T-cell (primary cell): Measurements from ENCODE around the gene CNTNAP4. TPM values are rescaled to one million over a fixed set of nuclear protein-coding genes. Genes with fewer than 3 reads are reported as not detected.

Experiments
- ATAC-seq, 4 experiments: fragments of 200-7000 bp in 3 of 4; fragments of 150-1000 bp in 1 of 4; cut with Tn5 transposase; replicated peaks in 1 of 4; 1 replicate in 3 of 4; 2 replicates in 1 of 4; pipeline ENCODE4 v1.10.0; 2021; ENCODE audit warnings: moderate library complexity in 3 of 4, mild to moderate bottlenecking in 2 of 4, moderate number of reproducible peaks in 1 of 4
- CTCF ChIA-PET, 2 donors: fragments of 300-600 bp; sonication (Branson Sonifier 250); formaldehyde crosslinking; loops; one replicate each; lab custom pipeline; 2022; ENCODE audit warnings: antibody characterized with exemption in 2 of 2; lab: Charles Lee
- POLR2A ChIA-PET, 2 donors: fragments of 300-600 bp; sonication (Branson Sonifier 250); formaldehyde crosslinking; loops; one replicate each; lab custom pipeline; 2022; ENCODE audit warnings: antibody characterized with exemption in 2 of 2; lab: Charles Lee
- DNase-seq, 35 experiments: peaks; one replicate each; pipeline versions ENCODE4 v3.0.0 to v3.0.0-alpha.2; 2013 to 2023
- H3K27ac ChIP-seq: one replicate; pipeline ENCODE4 v1.5.1; 2013; ENCODE audit warnings: low read length
- H3K27me3 ChIP-seq, 2 experiments: replicated peaks in 1 of 2; 1 replicate in 1 of 2; 2 replicates in 1 of 2; pipeline versions ENCODE4 v1.6.1 to v1.7.0; 2013; ENCODE audit warnings: low read length in 1 of 2, mixed read lengths in 1 of 2; ENCODE audit not compliant: control insufficient read depth in 2 of 2, insufficient read depth in 2 of 2; ENCODE audit errors: extremely low read depth in 1 of 2
- H3K36me3 ChIP-seq, 2 donors: 1 replicate in 1 of 2; 2 replicates in 1 of 2; pipeline versions ENCODE4 v1.6.1 to v1.7.0; 2013; ENCODE audit warnings: low read length in 1 of 2; ENCODE audit not compliant: control insufficient read depth in 2 of 2, insufficient read depth in 1 of 2; ENCODE audit errors: extremely low read depth in 1 of 2
- H3K4me1 ChIP-seq, 2 experiments: 1 replicate in 1 of 2; 2 replicates in 1 of 2; pipeline versions ENCODE4 v1.6.1 to v1.7.0; 2013; ENCODE audit warnings: low read length in 2 of 2, mixed read lengths in 1 of 2; ENCODE audit not compliant: insufficient read depth in 2 of 2, control insufficient read depth in 1 of 2; ENCODE audit errors: extremely low read depth in 1 of 2
- H3K4me3 ChIP-seq, 2 donors: 1 replicate in 1 of 2; 2 replicates in 1 of 2; pipeline versions ENCODE4 v1.5.1 to v1.7.0; 2013; ENCODE audit warnings: mild to moderate bottlenecking in 2 of 2, low read length in 1 of 2, moderate library complexity in 1 of 2; ENCODE audit not compliant: control insufficient read depth in 1 of 2; ENCODE audit errors: extremely low read depth in 1 of 2
- H3K9me3 ChIP-seq: 2 replicates; pipeline ENCODE4 v1.7.0; 2013
- H3K27ac Mint-ChIP-seq, 2 donors: one replicate each; pipeline ENCODE4 v1.8.0; 2020 to 2021; ENCODE audit warnings: mild to moderate bottlenecking in 2 of 2, mixed read lengths in 2 of 2
- H3K27me3 Mint-ChIP-seq, 2 donors: one replicate each; pipeline ENCODE4 v1.8.0; 2021 to 2022; ENCODE audit warnings: mixed read lengths in 2 of 2
- H3K36me3 Mint-ChIP-seq: one replicate; pipeline ENCODE4 v1.8.0; 2021; ENCODE audit warnings: mixed read lengths
- H3K4me1 Mint-ChIP-seq, 3 donors: one replicate each; pipeline ENCODE4 v1.8.0; 2020 to 2022; ENCODE audit warnings: mixed read lengths in 3 of 3, mild to moderate bottlenecking in 1 of 3
- H3K4me3 Mint-ChIP-seq, 3 donors: one replicate each; pipeline ENCODE4 v1.8.0; 2020 to 2022; ENCODE audit warnings: mild to moderate bottlenecking in 3 of 3, mixed read lengths in 3 of 3, moderate library complexity in 3 of 3
- H3K9me3 Mint-ChIP-seq, 3 donors: one replicate each; pipeline ENCODE4 v1.8.0; 2020 to 2022; ENCODE audit warnings: mixed read lengths in 3 of 3
- WGBS: methylation state at CpG from one replicate; pipeline ENCODE4 v1.1.5; 2013; ENCODE audit warnings: missing lambda C conversion rate; ENCODE audit not compliant: insufficient coverage; 5-methylcytosine and 5-hydroxymethylcytosine counted together
- total RNA-seq, 35 experiments: library from RNA in 6 of 35; stranded (reverse) in 6 of 35; fragments of 120-200 nt in 1 of 35; gene quantifications; one replicate each; pipeline versions ENCODE4 v1.2.1 to v1.2.4 and lab custom pipeline; 2013 to 2026

Gene CNTNAP4
- total RNA-seq, 5 donors from 2014 or later (not counting 1 experiment from before 2014, with no cell fraction given): not detected

GRCh38 chr16:76346210-76346609, 69.0 kb downstream of the CNTNAP4 start:
- ChIA-PET CTCF (no interaction called here), POLR2A (no interaction called here)
- no CpG with 5 or more reads among the region's 3 CpGs for WGBS
- Histone ChIP-seq H3K36me3 (no peaks in the 10 kb centered on the region), H3K27ac (no peak overlapping the region), H3K4me3 (no peak overlapping the region), H3K9me3 (no peaks in the 10 kb centered on the region), H3K4me1 (no peaks in the 10 kb centered on the region), H3K27me3 (no peaks in the 10 kb centered on the region)
- no peaks in the 10 kb centered on the region for H3K4me1 Mint-ChIP-seq
- no peaks in the 10 kb centered on the region for H3K36me3 Mint-ChIP-seq
- H3K4me3 Mint-ChIP-seq: no peak overlapping the region
- peaks cover 2 to 5% (median 3%) of the 10 kb centered on the region in 3 donors for H3K9me3 Mint-ChIP-seq
- DNase-seq: no peak
- H3K27ac Mint-ChIP-seq: no peak overlapping the region
- no peaks in the 10 kb centered on the region for H3K27me3 Mint-ChIP-seq
- ATAC-seq: no peak

- Mint-ChIP-seq H3K36me3 (no peaks in the 10 kb centered on the region), H3K4me3 (no peak overlapping the region), H3K4me1 (no peaks in the 10 kb centered on the region), H3K27ac (no peak overlapping the region), H3K27me3 (no peaks in the 10 kb centered on the region), H3K9me3 (peaks cover 0 to 3% (median 0%) of the 10 kb centered on the region in 3 donors)
- ChIA-PET CTCF (no interaction called here), POLR2A (no interaction called here)
- Histone ChIP-seq H3K9me3 (no peaks in the 10 kb centered on the region), H3K4me3 (no peak overlapping the region), H3K36me3 (no peaks in the 10 kb centered on the region), H3K27ac (no peak overlapping the region), H3K4me1 (no peaks in the 10 kb centered on the region), H3K27me3 (no peaks in the 10 kb centered on the region)
- 67% methylated on average over 1 of the region's 5 CpGs for WGBS
- DNase-seq (no peak), ATAC-seq (no peak)
These were observed 74.2 kb downstream of the CNTNAP4 start for GRCh38 chr16:76351441-76351840.

- Histone ChIP-seq H3K4me3 (no peak overlapping the region), H3K27ac (no peak overlapping the region), H3K9me3 (no peaks in the 10 kb centered on the region), H3K4me1 (no peaks in the 10 kb centered on the region), H3K36me3 (no peaks in the 10 kb centered on the region), H3K27me3 (no peaks in the 10 kb centered on the region)
- ATAC-seq (no peak), DNase-seq (no peak)
- Mint-ChIP-seq H3K36me3 (no peaks in the 10 kb centered on the region), H3K9me3 (peaks cover 0 to 8% (median 8%) of the 10 kb centered on the region in 3 donors), H3K4me1 (no peaks in the 10 kb centered on the region), H3K27ac (no peak overlapping the region), H3K27me3 (no peaks in the 10 kb centered on the region), H3K4me3 (no peak overlapping the region)
- ChIA-PET POLR2A (no interaction called here), CTCF (interaction anchor here in 1 of 2 donors (0.6 kb wide), 1 partner anchor 87 kb away, joined by 3 read pairs; no protein-coding TSS in a partner anchor)
- no CpG with 5 or more reads among the region's 1 CpG for WGBS
These were observed 83.2 kb downstream of the CNTNAP4 start for GRCh38 chr16:76360404-76360803.

DNA sequence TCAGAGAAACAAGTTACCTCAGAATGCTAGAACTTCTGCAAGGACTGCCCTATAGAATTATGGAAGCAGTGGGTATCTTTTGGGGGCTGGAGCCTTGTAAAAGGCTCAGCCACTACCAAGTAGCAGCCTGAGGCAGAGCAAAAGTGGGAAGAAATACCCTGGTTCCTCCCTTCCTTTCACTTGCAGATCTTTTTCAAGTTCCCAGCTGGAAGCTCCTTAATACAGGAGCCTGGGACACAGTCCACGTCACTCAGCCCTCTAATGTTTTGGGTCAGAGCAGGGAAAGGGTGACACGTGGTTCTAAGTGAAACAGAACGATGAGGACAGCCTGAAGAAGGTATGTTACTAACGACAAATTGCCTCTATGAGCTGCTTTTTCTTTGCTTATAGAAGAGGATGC, 93.1 kb downstream of the CNTNAP4 start:
- WGBS: 52% methylated on average over 4 of the region's 4 CpGs
- Histone ChIP-seq H3K27me3 (no peaks in the 10 kb centered on the region), H3K9me3 (no peaks in the 10 kb centered on the region), H3K4me3 (no peak overlapping the region), H3K4me1 (no peaks in the 10 kb centered on the region), H3K27ac (no peak overlapping the region), H3K36me3 (no peaks in the 10 kb centered on the region)
- Mint-ChIP-seq H3K27me3 (no peaks in the 10 kb centered on the region), H3K27ac (no peak overlapping the region), H3K9me3 (peaks cover 6 to 10% (median 8%) of the 10 kb centered on the region in 3 donors), H3K4me1 (no peaks in the 10 kb centered on the region), H3K4me3 (no peak overlapping the region), H3K36me3 (no peaks in the 10 kb centered on the region)
- ChIA-PET CTCF (no interaction called here), POLR2A (no interaction called here)
- no peak for ATAC-seq
- DNase-seq: no peak

DNA sequence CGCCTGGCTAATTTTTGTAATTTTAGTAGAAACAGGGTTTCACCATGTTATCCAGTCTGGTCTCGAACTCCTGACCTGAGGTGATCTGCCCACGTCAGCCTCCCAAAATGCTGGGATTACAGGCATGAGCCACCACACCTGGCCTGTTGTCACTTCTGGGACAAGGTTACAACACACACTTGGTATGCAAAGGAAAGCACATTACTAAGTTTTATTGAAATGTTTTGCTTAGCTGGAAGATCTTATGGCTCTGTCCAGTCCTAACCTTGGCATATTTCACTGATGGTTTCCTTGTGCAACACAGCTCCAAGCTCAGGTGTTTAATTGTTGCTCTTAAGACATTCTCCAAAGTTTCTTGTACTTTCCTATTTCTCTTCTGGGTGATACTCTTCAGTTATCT, 94.2 kb downstream of the CNTNAP4 start:
- no peaks in the 10 kb centered on the region for H3K27me3 Mint-ChIP-seq
- no peak overlapping the region for H3K4me3 Mint-ChIP-seq
- Histone ChIP-seq H3K9me3 (no peaks in the 10 kb centered on the region), H3K36me3 (no peaks in the 10 kb centered on the region), H3K4me3 (no peak overlapping the region), H3K4me1 (no peaks in the 10 kb centered on the region), H3K27me3 (no peaks in the 10 kb centered on the region), H3K27ac (no peak overlapping the region)
- DNase-seq (no peak), ATAC-seq (no peak)
- POLR2A ChIA-PET: no interaction called here
- CTCF ChIA-PET: no interaction called here
- no peaks in the 10 kb centered on the region for H3K36me3 Mint-ChIP-seq
- H3K4me1 Mint-ChIP-seq: no peaks in the 10 kb centered on the region
- H3K9me3 Mint-ChIP-seq: peaks cover 9 to 11% (median 10%) of the 10 kb centered on the region in 3 donors
- H3K27ac Mint-ChIP-seq: no peak overlapping the region
- WGBS: 90% methylated on average over 3 of the region's 3 CpGs

- peaks cover 12 to 15% (median 13%) of the 10 kb centered on the region in 3 donors for H3K9me3 Mint-ChIP-seq
- H3K4me1 Mint-ChIP-seq: no peaks in the 10 kb centered on the region
- ChIA-PET POLR2A (no interaction called here), CTCF (no interaction called here)
- no peak for ATAC-seq
- H3K27ac ChIP-seq: no peak overlapping the region
- H3K27ac Mint-ChIP-seq: no peak overlapping the region
- no peaks in the 10 kb centered on the region for H3K4me1 ChIP-seq
- H3K27me3 ChIP-seq: no peaks in the 10 kb centered on the region
- no peaks in the 10 kb centered on the region for H3K27me3 Mint-ChIP-seq
- no peak for DNase-seq
- H3K36me3 Mint-ChIP-seq: no peaks in the 10 kb centered on the region
- H3K9me3 ChIP-seq: no peaks in the 10 kb centered on the region
- WGBS: no CpG with 5 or more reads among the region's 4 CpGs
- H3K4me3 Mint-ChIP-seq: no peak overlapping the region
- no peak overlapping the region for H3K4me3 ChIP-seq
- no peaks in the 10 kb centered on the region for H3K36me3 ChIP-seq
These were observed 96.8 kb downstream of the CNTNAP4 start for GRCh38 chr16:76373998-76374397.

DNA sequence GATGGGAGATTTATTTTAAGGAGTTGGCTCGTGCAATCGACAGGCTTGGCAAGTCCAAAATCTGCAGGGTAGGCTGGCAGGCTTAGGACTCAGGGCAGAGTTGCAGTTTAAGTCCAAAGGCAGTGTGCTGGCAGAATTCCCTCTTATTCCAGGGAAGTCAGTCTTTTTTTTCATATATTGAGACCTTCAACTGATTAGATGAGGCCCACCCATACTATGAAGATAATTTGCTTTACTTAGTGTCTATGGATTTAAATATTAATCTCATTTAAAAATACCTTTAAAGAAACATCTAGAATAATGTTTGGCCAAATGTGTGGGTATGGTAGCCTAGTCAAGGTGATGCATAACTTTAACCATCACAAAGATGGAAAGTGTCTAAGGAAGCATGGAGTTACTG, 99.8 kb downstream of the CNTNAP4 start:
- H3K9me3 Mint-ChIP-seq: peaks cover 9 to 15% (median 11%) of the 10 kb centered on the region in 3 donors
- H3K27me3 ChIP-seq: no peaks in the 10 kb centered on the region
- no peaks in the 10 kb centered on the region for H3K9me3 ChIP-seq
- no peak overlapping the region for H3K4me3 ChIP-seq
- WGBS: no CpG with 5 or more reads among the region's 2 CpGs
- H3K27ac ChIP-seq: no peak overlapping the region
- no peak overlapping the region for H3K4me3 Mint-ChIP-seq
- no peaks in the 10 kb centered on the region for H3K27me3 Mint-ChIP-seq
- DNase-seq: no peak
- H3K27ac Mint-ChIP-seq: no peak overlapping the region
- no peaks in the 10 kb centered on the region for H3K36me3 ChIP-seq
- POLR2A ChIA-PET: no interaction called here
- CTCF ChIA-PET: no interaction called here
- no peak for ATAC-seq
- H3K36me3 Mint-ChIP-seq: no peaks in the 10 kb centered on the region
- no peaks in the 10 kb centered on the region for H3K4me1 Mint-ChIP-seq
- H3K4me1 ChIP-seq: no peaks in the 10 kb centered on the region
